SK-N-SH (cell line): ENCODE results near the gene SPOCK1. TPM values are rescaled to one million over a fixed set of nuclear protein-coding genes. Genes with fewer than 3 reads are reported as not detected.

ENCODE experiments used
- CTCF ChIA-PET: fragments of 300-600, 350-600 bp; formaldehyde crosslinking; extraction: SDS; loops from one replicate; lab custom pipeline; 2021; lab: Yijun Ruan, JAX
- POLR2A ChIA-PET: fragments of 350-600 bp; sonication (Branson Sonifier 250); formaldehyde crosslinking; extraction: SDS; loops from one replicate; lab custom pipeline; 2020; ENCODE audit warnings: antibody characterized with exemption, inconsistent platforms; lab: Yijun Ruan, JAX
- DNase-seq: peaks from one replicate; pipeline ENCODE4 v3.0.0; 2012
- H2AFZ ChIP-seq: fragments of 200-600 bp; sonication (generic); 2 replicates; pipeline ENCODE4 v1.8.1; 2016; ENCODE audit warnings: antibody characterized with exemption, mild to moderate bottlenecking, low read depth
- H3F3A ChIP-seq: fragments of 200-600 bp; sonication (generic); replicated peaks from 2 replicates; pipeline ENCODE3; 2016; ENCODE audit warnings: antibody characterized with exemption, mild to moderate bottlenecking; ENCODE audit not compliant: insufficient read depth
- H3K27ac ChIP-seq, 2 experiments: fragments of 200-500 bp in 1 of 2; fragments of 200-600 bp in 1 of 2; sonication (Bioruptor generic) in 1 of 2; sonication (generic), shearing (Covaris generic) in 1 of 2; 2 replicates each; pipeline versions ENCODE4 v1.5.1 to v1.6.1; 2014 to 2016; ENCODE audit warnings: low read depth in 2 of 2, inconsistent platforms in 1 of 2, low read length in 1 of 2, mild to moderate bottlenecking in 1 of 2, mixed read lengths in 1 of 2
- H3K27me3 ChIP-seq: fragments of 200-600 bp; sonication (generic), shearing (Covaris generic); 2 replicates; pipeline ENCODE4 v1.6.1; 2016; ENCODE audit warnings: mixed run types; ENCODE audit not compliant: insufficient read depth
- H3K36me3 ChIP-seq, 2 experiments: fragments of 200-500 bp in 1 of 2; fragments of 200-600 bp in 1 of 2; sonication (Bioruptor generic) in 1 of 2; sonication (generic) in 1 of 2; replicated peaks in 1 of 2; 2 replicates each; pipeline versions ENCODE3 to v1.5.1; 2014 to 2016; ENCODE audit warnings: low read length in 1 of 2, mild to moderate bottlenecking in 1 of 2; ENCODE audit not compliant: insufficient read depth in 2 of 2, control insufficient read depth in 1 of 2
- H3K4me1 ChIP-seq, 2 experiments: fragments of 200-500 bp in 1 of 2; fragments of 200-600 bp in 1 of 2; sonication (Bioruptor generic) in 1 of 2; sonication (generic), shearing (Covaris generic) in 1 of 2; 2 replicates each; pipeline versions ENCODE4 v1.5.1 to v1.6.1; 2014 to 2016; ENCODE audit warnings: low read depth in 1 of 2, low read length in 1 of 2, mixed run types in 1 of 2; ENCODE audit not compliant: insufficient read depth in 2 of 2, control insufficient read depth in 1 of 2
- H3K4me2 ChIP-seq: fragments of 200-600 bp; sonication (generic), shearing (Covaris generic); 2 replicates; pipeline ENCODE4 v1.6.1; 2017; ENCODE audit warnings: mixed run types
- H3K4me3 ChIP-seq, 2 experiments: fragments of 200-500 bp in 1 of 2; fragments of 200-600 bp in 1 of 2; sonication (Bioruptor generic) in 1 of 2; sonication (generic), shearing (Covaris generic) in 1 of 2; 2 replicates each; pipeline versions ENCODE4 v1.5.1 to v1.8.1; 2014 to 2016; ENCODE audit warnings: low read depth in 2 of 2, inconsistent platforms in 1 of 2, low read length in 1 of 2, mild to moderate bottlenecking in 1 of 2, mixed read lengths in 1 of 2, moderate library complexity in 1 of 2
- H3K79me2 ChIP-seq: fragments of 200-600 bp; sonication (generic); 2 replicates; pipeline ENCODE4 v1.8.1; 2017; ENCODE audit warnings: mild to moderate bottlenecking; ENCODE audit not compliant: insufficient read depth
- H3K9ac ChIP-seq: fragments of 200-600 bp; sonication (generic); 2 replicates; pipeline ENCODE4 v1.6.1; 2017; ENCODE audit warnings: mixed run types
- H3K9me2 ChIP-seq: fragments of 200-600 bp; sonication (generic); 2 replicates; pipeline ENCODE4 v1.6.1; 2017; ENCODE audit warnings: mixed run types
- H3K9me3 ChIP-seq: fragments of 200-600 bp; sonication (generic); 2 replicates; pipeline ENCODE4 v1.6.1; 2017; ENCODE audit warnings: mixed run types, mild to moderate bottlenecking, moderate library complexity
- H4K20me1 ChIP-seq: fragments of 200-600 bp; sonication (generic); 2 replicates; pipeline ENCODE4 v1.6.1; 2017; ENCODE audit warnings: mild to moderate bottlenecking, mixed run types; ENCODE audit not compliant: insufficient read depth
- ELF1 ChIP-seq: IDR thresholded peaks from 2 replicates; pipeline ENCODE4 v1.4.0; 2012
- EP300 ChIP-seq, 2 experiments: IDR thresholded peaks; 2 replicates each; pipeline versions ENCODE4 v1.4.0 to v1.6.1; 2012; ENCODE audit warnings: borderline replicate concordance in 1 of 2, low read depth in 1 of 2, low read length in 1 of 2
- EZH2phosphoT487 ChIP-seq: fragments of 200-600 bp; sonication (generic); IDR thresholded peaks from 2 replicates; pipeline ENCODE4 v1.6.1; 2017; ENCODE audit warnings: low read depth, mixed run types, mild to moderate bottlenecking, antibody characterized with exemption, moderate library complexity, borderline replicate concordance
- FOSL2 ChIP-seq: IDR thresholded peaks from 2 replicates; pipeline ENCODE4 v1.4.0; 2012; ENCODE audit warnings: low read depth, mild to moderate bottlenecking, moderate library complexity, borderline replicate concordance
- FOXM1 ChIP-seq: IDR thresholded peaks from 2 replicates; pipeline ENCODE4 v1.4.0; 2012; ENCODE audit warnings: low read depth, mild to moderate bottlenecking
- GABPA ChIP-seq: IDR thresholded peaks from 2 replicates; pipeline ENCODE4 v1.4.0; 2012; ENCODE audit warnings: low read depth, mild to moderate bottlenecking
- GATA2 ChIP-seq: sonication (generic); formaldehyde crosslinking; IDR thresholded peaks from 2 replicates; pipeline ENCODE4 v1.5.0; 2020; ENCODE audit warnings: mild to moderate bottlenecking, missing genetic modification reagents
- MXI1 ChIP-seq: IDR thresholded peaks from 2 replicates; pipeline ENCODE4 v1.6.1; 2012; ENCODE audit warnings: mild to moderate bottlenecking, low read depth, low read length, improper control_type of control experiment
- RCOR1 ChIP-seq: fragments of 150-350 bp; IDR thresholded peaks from 2 replicates; pipeline ENCODE4 v1.6.1; 2017; ENCODE audit warnings: antibody characterized with exemption, low read length
- REST ChIP-seq: IDR thresholded peaks from 2 replicates; pipeline ENCODE4 v1.6.1; 2012; ENCODE audit warnings: mild to moderate bottlenecking, low read depth, low read length, moderate library complexity
- RXRA ChIP-seq: IDR thresholded peaks from 2 replicates; pipeline ENCODE4 v1.4.0; 2012; ENCODE audit warnings: low read depth, mild to moderate bottlenecking, borderline replicate concordance
- SIN3A ChIP-seq: IDR thresholded peaks from 2 replicates; pipeline ENCODE4 v1.6.1; 2012; ENCODE audit warnings: low read depth, mild to moderate bottlenecking, low read length, moderate library complexity, borderline replicate concordance
- SMC3 ChIP-seq: IDR thresholded peaks from 2 replicates; pipeline ENCODE4 v1.6.1; 2012; ENCODE audit warnings: low read depth, low read length, improper control_type of control experiment
- TAF1 ChIP-seq: IDR thresholded peaks from 2 replicates; pipeline ENCODE4 v1.6.1; 2012; ENCODE audit warnings: low read depth, mild to moderate bottlenecking, low read length, moderate library complexity, borderline replicate concordance
- WGBS: methylation state at CpG from one replicate; pipeline ENCODE4 v1.1.6; 2017; ENCODE audit warnings: low lambda C conversion rate; 5-methylcytosine and 5-hydroxymethylcytosine counted together
- polyA plus RNA-seq, 3 experiments: library from polyadenylated mRNA; depleted of rRNA; stranded (reverse); fragments of >200 nt; gene quantifications; 2 replicates each; pipeline ENCODE4 v1.2.3, GENCODE V29; 2012
- TF ChIP-seq, protein P1 (sequence below): fragments of 200-600 bp; sonication (generic); IDR thresholded peaks from 2 replicates; pipeline ENCODE4 v1.6.1; 2017; ENCODE audit warnings: antibody characterized with exemption, mild to moderate bottlenecking, moderate library complexity

Gene SPOCK1
- polyA plus RNA-seq, 1 of the 3 experiments (the other 2 are of a cell fraction) = 11.3 TPM

GRCh38 chr5:136999787-137000186 lies 499.3 kb downstream of the SPOCK1 start:
- H3K9me3 ChIP-seq = no peaks in the 10 kb centered on the region
- no peak overlapping the region for H3K9ac ChIP-seq
- 58% methylated on average over 5 of the region's 5 CpGs for WGBS
- no peaks in the 10 kb centered on the region for H3K9me2 ChIP-seq
- no peaks in the 10 kb centered on the region for H3K36me3 ChIP-seq
- H3K4me1 ChIP-seq = peaks cover 6 to 7% of the 10 kb centered on the region in 2 experiments; a peak in 2 of 4 replicates
- no peak for DNase-seq
- H3K27me3 ChIP-seq = no peaks in the 10 kb centered on the region
- TF ChIP-seq EZH2phosphoT487 (no peak), EP300 (IDR thresholded peaks at IDR 0.05; ENCODE audit: borderline replicate concordance in 1 of 2, low read depth in 1 of 2, low read length in 1 of 2) (no peak), ELF1 (no peak)
- no peaks in the 10 kb centered on the region for H4K20me1 ChIP-seq
- H3K27ac ChIP-seq = no peak overlapping the region
- ChIA-PET POLR2A (no interaction called here), CTCF (interaction anchor here (1.2 kb wide), 1 partner anchor 16 kb away, joined by 4 read pairs; no protein-coding TSS in a partner anchor)
- H3F3A ChIP-seq = no peaks in the 10 kb centered on the region
- H3K79me2 ChIP-seq = no peaks in the 10 kb centered on the region
- no peak overlapping the region for H2AFZ ChIP-seq
- no peak overlapping the region for H3K4me3 ChIP-seq
- no peak overlapping the region for H3K4me2 ChIP-seq

- no peaks in the 10 kb centered on the region for H3F3A ChIP-seq
- H3K9ac ChIP-seq = no peak overlapping the region
- TF ChIP-seq TAF1 (no peak), RXRA (no peak), SMC3 (no peak), GATA2 (CRISPR knock-in tag) (no peak)
- POLR2A ChIA-PET = no interaction called here
- H3K9me3 ChIP-seq = no peaks in the 10 kb centered on the region
- no peaks in the 10 kb centered on the region for H4K20me1 ChIP-seq
- WGBS = 47% methylated on average over 6 of the region's 6 CpGs
- DNase-seq = no peak
- no peak overlapping the region for H3K4me2 ChIP-seq
- no peak overlapping the region for H3K4me3 ChIP-seq
- H2AFZ ChIP-seq = no peak overlapping the region
- CTCF ChIA-PET = interaction anchor here (1.2 to 1.3 kb wide), 2 partner anchors 12 to 15 kb away, joined by 3 to 4 read pairs; no protein-coding TSS in a partner anchor
- H3K4me1 ChIP-seq = peaks cover 6 to 7% of the 10 kb centered on the region in 2 experiments; a peak in 2 of 4 replicates
- H3K36me3 ChIP-seq = no peaks in the 10 kb centered on the region
- no peaks in the 10 kb centered on the region for H3K79me2 ChIP-seq
- no peaks in the 10 kb centered on the region for H3K27me3 ChIP-seq
- H3K9me2 ChIP-seq = no peaks in the 10 kb centered on the region
- H3K27ac ChIP-seq = no peak overlapping the region
These were observed 500.2 kb downstream of the SPOCK1 start for GRCh38 chr5:136998854-136999357.

- H3K27me3 ChIP-seq = no peaks in the 10 kb centered on the region
- no peaks in the 10 kb centered on the region for H3K79me2 ChIP-seq
- no peak overlapping the region for H3K4me2 ChIP-seq
- DNase-seq = no peak
- no peaks in the 10 kb centered on the region for H3F3A ChIP-seq
- no peak overlapping the region for H2AFZ ChIP-seq
- no peak overlapping the region for H3K9ac ChIP-seq
- TF ChIP-seq EP300 (IDR thresholded peaks at IDR 0.05; ENCODE audit: borderline replicate concordance in 1 of 2, low read depth in 1 of 2, low read length in 1 of 2) = no peak
- no peak for TF ChIP-seq SIN3A
- TF ChIP-seq FOSL2 = no peak
- TF ChIP-seq RCOR1 = no peak
- no peak for TF ChIP-seq FOXM1
- TF ChIP-seq REST = no peak
- TF ChIP-seq, protein P1, sequence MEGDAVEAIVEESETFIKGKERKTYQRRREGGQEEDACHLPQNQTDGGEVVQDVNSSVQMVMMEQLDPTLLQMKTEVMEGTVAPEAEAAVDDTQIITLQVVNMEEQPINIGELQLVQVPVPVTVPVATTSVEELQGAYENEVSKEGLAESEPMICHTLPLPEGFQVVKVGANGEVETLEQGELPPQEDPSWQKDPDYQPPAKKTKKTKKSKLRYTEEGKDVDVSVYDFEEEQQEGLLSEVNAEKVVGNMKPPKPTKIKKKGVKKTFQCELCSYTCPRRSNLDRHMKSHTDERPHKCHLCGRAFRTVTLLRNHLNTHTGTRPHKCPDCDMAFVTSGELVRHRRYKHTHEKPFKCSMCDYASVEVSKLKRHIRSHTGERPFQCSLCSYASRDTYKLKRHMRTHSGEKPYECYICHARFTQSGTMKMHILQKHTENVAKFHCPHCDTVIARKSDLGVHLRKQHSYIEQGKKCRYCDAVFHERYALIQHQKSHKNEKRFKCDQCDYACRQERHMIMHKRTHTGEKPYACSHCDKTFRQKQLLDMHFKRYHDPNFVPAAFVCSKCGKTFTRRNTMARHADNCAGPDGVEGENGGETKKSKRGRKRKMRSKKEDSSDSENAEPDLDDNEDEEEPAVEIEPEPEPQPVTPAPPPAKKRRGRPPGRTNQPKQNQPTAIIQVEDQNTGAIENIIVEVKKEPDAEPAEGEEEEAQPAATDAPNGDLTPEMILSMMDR = no peak
- no peak for TF ChIP-seq MXI1
- TF ChIP-seq GABPA = no peak
- 57% methylated on average over 5 of the region's 5 CpGs for WGBS
- no peaks in the 10 kb centered on the region for H3K9me2 ChIP-seq
- ChIA-PET CTCF (no interaction called here), POLR2A (no interaction called here)
- H3K36me3 ChIP-seq = no peaks in the 10 kb centered on the region
- no peaks in the 10 kb centered on the region for H3K9me3 ChIP-seq
- H3K4me3 ChIP-seq = no peak overlapping the region
- no peak overlapping the region for H3K27ac ChIP-seq
- no peaks in the 10 kb centered on the region for H4K20me1 ChIP-seq
- no peaks in the 10 kb centered on the region for H3K4me1 ChIP-seq
These were observed 505.0 kb downstream of the SPOCK1 start for GRCh38 chr5:136994154-136994553.
